H1 (cell line): ENCODE data around the gene ANLN. TPM values are rescaled to one million over a fixed set of nuclear protein-coding genes. Genes with fewer than 3 reads are reported as not detected.

Experiments
- CHD2 ChIP-seq: IDR thresholded peaks from 2 replicates; pipeline ENCODE4 v1.6.1; 2012; ENCODE audit warnings: low read length, improper control_type of control experiment
- POLR2AphosphoS5 ChIP-seq: IDR thresholded peaks from 2 replicates; pipeline ENCODE4 v1.6.1; 2011; ENCODE audit warnings: low read depth, low read length
- TAF7 ChIP-seq: optimal IDR thresholded peaks from 2 replicates; pipeline ENCODE3; 2011; ENCODE audit warnings: low read depth, mild to moderate bottlenecking, inconsistent platforms, low read length, moderate library complexity, borderline replicate concordance
- polyA plus RNA-seq, 7 experiments: library from polyadenylated mRNA; depleted of rRNA in 3 of 7; stranded (reverse) in 5 of 7; unstranded in 2 of 7; fragments of >200 nt in 5 of 7; fragments of 200-250 nt in 2 of 7; gene quantifications; 1 replicate in 5 of 7; 2 replicates in 1 of 7; 4 replicates in 1 of 7; pipeline versions ENCODE4 v1.2.1 to v1.2.3, GENCODE V29; 2011 to 2013; ENCODE audit warnings: missing spikeins in 2 of 7, mixed read lengths in 2 of 7
- total RNA-seq: library from RNA; stranded (reverse); fragmentation: NEBNext Ultra II Directional; extraction: Animal tissue kit (Norgen Biotek cat#: 25700); gene quantifications from 2 replicates; pipeline ENCODE4 v1.2.1, GENCODE V29; 2021

Gene ANLN
- total and polyA plus RNA-seq, 2 of the 8 experiments (the other 6 are each of a cell fraction or from before 2014, with no cell fraction given): 18.5 to 90.1 TPM

DNA sequence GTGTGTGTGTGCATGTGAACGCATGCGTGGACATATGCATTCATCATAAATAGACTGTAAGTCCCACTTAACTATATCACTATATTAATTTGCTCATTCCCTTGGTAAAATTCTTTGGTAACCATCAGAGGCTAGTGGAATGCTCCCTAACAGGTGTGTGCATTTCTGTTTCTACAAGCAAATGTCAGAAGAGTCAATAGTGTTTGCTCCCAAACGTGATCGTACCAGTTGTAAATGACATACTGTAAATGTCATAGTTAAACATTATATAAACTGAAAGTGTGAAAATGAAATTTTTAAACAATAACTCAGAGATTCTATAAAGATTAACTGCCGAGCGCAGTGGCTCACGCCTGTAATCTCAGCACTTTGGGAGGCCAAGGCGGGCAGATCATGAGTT lies 94.6 kb downstream of the ANLN start (continued):
- TF ChIP-seq TAF7: no peak
- TF ChIP-seq CHD2: no peak
- no peak for TF ChIP-seq POLR2AphosphoS5
